ENCODE data around the gene RPL18. TPM values are rescaled to one million over a fixed set of nuclear protein-coding genes. Genes with fewer than 3 reads are reported as not detected.

RPL18 gene
- total RNA-seq, 1 donor from 2014 or later, result 4,233 TPM

- Histone ChIP-seq H3K27me3 (ENCODE audit: control insufficient read depth, insufficient read depth, low read length) (no peaks in the 10 kb centered on the region), H3K4me3 (ENCODE audit: low read depth, low read length) (no peak overlapping the region), H3K36me3 (ENCODE audit: control insufficient read depth, insufficient read depth, low read length) (no peaks in the 10 kb centered on the region)
- no peak for TF ChIP-seq CTCF (IDR thresholded peaks at IDR 0.05; ENCODE audit: insufficient read depth, low read length, severe bottlenecking)
- FAIRE-seq (no peak), DNase-seq (ENCODE audit: low read depth) (no peak)
Observed at GRCh38 chr19:48569814-48570213, 49.2 kb downstream of the RPL18 start.

GRCh38 chr19:48568345-48568886 is 50.6 kb downstream of the RPL18 start:
- no peak for FAIRE-seq
- peak; percentile 85 for DNase-seq (ENCODE audit: low read depth)
- TF ChIP-seq CTCF (IDR thresholded peaks at IDR 0.05; ENCODE audit: insufficient read depth, low read length, severe bottlenecking), result no peak
- Histone ChIP-seq H3K4me3 (ENCODE audit: low read depth, low read length) (no peak overlapping the region), H3K27me3 (ENCODE audit: control insufficient read depth, insufficient read depth, low read length) (no peaks in the 10 kb centered on the region), H3K36me3 (ENCODE audit: control insufficient read depth, insufficient read depth, low read length) (no peaks in the 10 kb centered on the region)

Other genes starting within 250 kb of the RPL18 start
- gene KDELR1, start 227.6 kb downstream of the RPL18 start, total RNA-seq, result 27.9 and 30.6 TPM in 2 replicates
- under 0.01 TPM in 1 of 2 replicates, not detected in the other for gene GRIN2D, start 225.5 kb downstream of the RPL18 start, total RNA-seq
- 23.4 and 31.9 TPM in 2 replicates for gene GRWD1, start 173.2 kb downstream of the RPL18 start, total RNA-seq
- 1.0 and 1.1 TPM in 2 replicates for gene KCNJ14, start 163.6 kb downstream of the RPL18 start, total RNA-seq
- gene CYTH2, start 149.8 kb downstream of the RPL18 start, total RNA-seq, result 24.2 and 36.6 TPM in 2 replicates
- gene LMTK3, start 107.3 kb downstream of the RPL18 start, total RNA-seq, result 1.3 and 1.8 TPM in 2 replicates
- gene SULT2B1, start 67.0 kb downstream of the RPL18 start, total RNA-seq, result 3.4 and 17.2 TPM in 2 replicates
- gene SPACA4, start 12.4 kb downstream of the RPL18 start, total RNA-seq, result under 0.01 and 0.64 TPM in 2 replicates
- 21.9 and 62.3 TPM in 2 replicates for gene FAM83E, start 4.1 kb downstream of the RPL18 start, total RNA-seq
- 3.3 and 3.4 TPM in 2 replicates for gene SPHK2, start 328 bp upstream of the RPL18 start, total RNA-seq
- gene DBP, start 18.2 kb upstream of the RPL18 start, total RNA-seq, result 6.6 and 8.7 TPM in 2 replicates
- gene CA11, start 27.0 kb upstream of the RPL18 start, total RNA-seq, result 2.4 and 4.4 TPM in 2 replicates
- gene NTN5, start 53.8 kb upstream of the RPL18 start, total RNA-seq, result not detected in 2 replicates
- gene FUT2, start 76.8 kb upstream of the RPL18 start, total RNA-seq, result 7.9 and 39.4 TPM in 2 replicates
- gene MAMSTR, start 100.5 kb upstream of the RPL18 start, total RNA-seq, result 0.13 and 0.26 TPM in 2 replicates
- 2.4 and 2.9 TPM in 2 replicates for gene RASIP1, start 121.4 kb upstream of the RPL18 start, total RNA-seq
- gene IZUMO1, start 127.7 kb upstream of the RPL18 start, total RNA-seq, result 0.26 and 2.3 TPM in 2 replicates
- gene FUT1, start 133.5 kb upstream of the RPL18 start, total RNA-seq, result 12.1 and 16.9 TPM in 2 replicates
- not detected in 2 replicates for gene FGF21, start 136.3 kb upstream of the RPL18 start, total RNA-seq
- 14.0 and 21.3 TPM in 2 replicates for gene BCAT2, start 191.9 kb upstream of the RPL18 start, total RNA-seq
- gene HSD17B14, start 217.3 kb upstream of the RPL18 start, total RNA-seq, result 1.3 and 1.9 TPM in 2 replicates
- 0.79 and 2.2 TPM in 2 replicates for gene PLEKHA4, start 249.4 kb upstream of the RPL18 start, total RNA-seq

Data from bronchial epithelial cell (primary cell).